GM12878 (cell line): ENCODE results near the gene SDF4. TPM values are rescaled to one million over a fixed set of nuclear protein-coding genes. Genes with fewer than 3 reads are reported as not detected.

Experiments
- ATAC-seq: fragments of 200-7000 bp; cut with Tn5 transposase; 3 replicates; pipeline ENCODE4 v1.9.1; 2020; ENCODE audit warnings: mild to moderate bottlenecking, moderate library complexity
- BruUV-seq: library from RNA; stranded (reverse); fragments of 400-500 nt; replicated peaks from 2 replicates; lab custom pipeline; 2021; lab: Mats Ljungman, UMichigan
- CTCF ChIA-PET: fragments of 300-600 bp; sonication (Branson Sonifier 250); formaldehyde crosslinking; extraction: SDS; loops from one replicate; lab custom pipeline; 2021; ENCODE audit warnings: inconsistent platforms; lab: Yijun Ruan, JAX
- POLR2A ChIA-PET: fragments of 350-600 bp; formaldehyde crosslinking; extraction: SDS; loops from one replicate; lab custom pipeline; 2021; ENCODE audit warnings: inconsistent platforms; lab: Charles Lee
- RAD21 ChIA-PET: fragments of 300-600 bp; sonication (Branson Sonifier 250); formaldehyde crosslinking; loops from one replicate; lab custom pipeline; 2023; ENCODE audit warnings: antibody characterized with exemption; ENCODE audit not compliant: unreplicated experiment; lab: Charles Lee
- SMC1A ChIA-PET: fragments of 300-600 bp; sonication (Branson Sonifier 250); formaldehyde crosslinking; loops from one replicate; lab custom pipeline; 2023; ENCODE audit not compliant: unreplicated experiment, uncharacterized antibody; lab: Charles Lee
- DNase-seq: peaks from one replicate; pipeline ENCODE4 v3.0.0-alpha.2; 2011; ENCODE audit warnings: low read depth, low spot score
- FAIRE-seq: peaks from 3 replicates; lab custom pipeline; 2011; peaks lifted over from hg19 to GRCh38; lab: Jason Lieb, UNC
- H2AFZ ChIP-seq: 2 replicates; pipeline ENCODE4 v1.6.0; 2011; ENCODE audit warnings: low read depth, low read length, control low read depth; ENCODE audit not compliant: control insufficient read depth
- H3K27ac ChIP-seq: 2 replicates; pipeline ENCODE4 v1.5.1; 2011; ENCODE audit warnings: control low read depth; ENCODE audit not compliant: control insufficient read depth, insufficient read depth
- H3K27me3 ChIP-seq, 2 experiments: replicated peaks in 1 of 2; 2 replicates each; pipeline versions ENCODE4 v1.6.0 to v1.6.1; 2011; ENCODE audit warnings: low read length in 1 of 2; ENCODE audit not compliant: control insufficient read depth in 2 of 2, insufficient read depth in 2 of 2
- H3K36me3 ChIP-seq, 2 experiments: 2 replicates each; pipeline ENCODE4 v1.5.1; 2011; ENCODE audit warnings: low read length in 1 of 2; ENCODE audit not compliant: control insufficient read depth in 2 of 2, insufficient read depth in 2 of 2
- H3K4me1 ChIP-seq: 2 replicates; pipeline ENCODE4 v1.6.1; 2011; ENCODE audit warnings: mild to moderate bottlenecking, low read length, moderate library complexity, mixed read lengths; ENCODE audit not compliant: control insufficient read depth, insufficient read depth
- H3K4me2 ChIP-seq: 2 replicates; pipeline ENCODE4 v1.6.0; 2011; ENCODE audit warnings: control low read depth; ENCODE audit not compliant: control insufficient read depth, insufficient read depth
- H3K4me3 ChIP-seq: fragments of 200-600 bp; sonication (generic); 2 replicates; pipeline ENCODE4 v1.5.1; 2016
- H3K79me2 ChIP-seq: 2 replicates; pipeline ENCODE4 v1.6.0; 2011; ENCODE audit warnings: low read length; ENCODE audit not compliant: control insufficient read depth, insufficient read depth
- H3K9ac ChIP-seq: 2 replicates; pipeline ENCODE4 v1.8.0; 2011; ENCODE audit warnings: low read length, control low read depth, mixed read lengths; ENCODE audit not compliant: control insufficient read depth, insufficient read depth
- H3K9me3 ChIP-seq: replicated peaks from 3 replicates; pipeline ENCODE4 v1.5.1; 2011; ENCODE audit warnings: mild to moderate bottlenecking, low read length; ENCODE audit not compliant: control insufficient read depth, insufficient read depth
- H4K20me1 ChIP-seq: 2 replicates; pipeline ENCODE4 v1.6.0; 2011; ENCODE audit not compliant: control insufficient read depth, insufficient read depth
- ASH2L ChIP-seq: fragments of 300-600, 200-600 bp; sonication (generic); IDR thresholded peaks from 2 replicates; pipeline ENCODE4 v1.6.1; 2017; ENCODE audit warnings: low read depth, mild to moderate bottlenecking, borderline replicate concordance
- BACH1 ChIP-seq: fragments of 450-650 bp; IDR thresholded peaks from 2 replicates; pipeline ENCODE4 v1.6.1; 2017; ENCODE audit warnings: mild to moderate bottlenecking, borderline replicate concordance
- BHLHE40 ChIP-seq, 2 experiments: fragments of 450-650 bp in 1 of 2; IDR thresholded peaks; 2 replicates each; pipeline ENCODE4 v1.6.1; 2011 to 2017; ENCODE audit warnings: low read depth in 2 of 2, borderline replicate concordance in 1 of 2, improper control_type of control experiment in 1 of 2, low read length in 1 of 2, mild to moderate bottlenecking in 1 of 2
- CBFB ChIP-seq: IDR thresholded peaks from 2 replicates; pipeline ENCODE4 v1.6.1; 2016; ENCODE audit warnings: antibody characterized with exemption, low read depth
- CEBPB ChIP-seq, 2 experiments: fragments of 150-350 bp in 1 of 2; IDR thresholded peaks; 2 replicates each; pipeline ENCODE4 v1.6.1; 2012 to 2014; ENCODE audit warnings: low read depth in 2 of 2, low read length in 2 of 2, borderline replicate concordance in 1 of 2, inconsistent platforms in 1 of 2
- CHD4 ChIP-seq: fragments of 200-600 bp; sonication (generic); IDR thresholded peaks from 2 replicates; pipeline ENCODE4 v1.6.1; 2016; ENCODE audit warnings: mild to moderate bottlenecking
- DPF2 ChIP-seq: fragments of 450-650 bp; IDR thresholded peaks from 2 replicates; pipeline ENCODE4 v1.6.1; 2017; ENCODE audit warnings: mild to moderate bottlenecking
- EED ChIP-seq: sonication (generic); IDR thresholded peaks from 2 replicates; pipeline ENCODE4 v1.6.1; 2016; ENCODE audit warnings: antibody characterized with exemption, low read depth
- GABPA ChIP-seq: IDR thresholded peaks from 2 replicates; pipeline ENCODE4 v1.6.1; 2014; ENCODE audit warnings: antibody characterized with exemption, low read depth, mild to moderate bottlenecking, inconsistent platforms
- IKZF2 ChIP-seq, 2 experiments: fragments of 450-650 bp; IDR thresholded peaks; 2 replicates each; pipeline ENCODE4 v1.6.1; 2017; ENCODE audit warnings: mild to moderate bottlenecking in 2 of 2, moderate library complexity in 2 of 2
- NR2C2 ChIP-seq: IDR thresholded peaks from 2 replicates; pipeline ENCODE4 v1.6.1; 2011; ENCODE audit warnings: borderline replicate concordance, low read depth; ENCODE audit not compliant: control insufficient read depth, insufficient read length
- PAX8 ChIP-seq: fragments of 450-650 bp; IDR thresholded peaks from 2 replicates; pipeline ENCODE4 v1.6.1; 2017; ENCODE audit warnings: mild to moderate bottlenecking, moderate library complexity
- PBX3 ChIP-seq: IDR thresholded peaks from 2 replicates; pipeline ENCODE4 v1.6.1; 2011; ENCODE audit warnings: mild to moderate bottlenecking, low read depth, low read length, moderate library complexity; ENCODE audit not compliant: insufficient replicate concordance
- POLR2AphosphoS5 ChIP-seq: IDR thresholded peaks from 2 replicates; pipeline ENCODE4 v1.6.1; 2011; ENCODE audit warnings: mild to moderate bottlenecking, low read length, inconsistent platforms
- RB1 ChIP-seq: fragments of 450-650 bp; formaldehyde crosslinking; IDR thresholded peaks from 2 replicates; pipeline ENCODE4 v1.6.1; 2017; ENCODE audit warnings: mild to moderate bottlenecking, borderline replicate concordance
- SMARCA5 ChIP-seq: fragments of 450-650 bp; IDR thresholded peaks from 2 replicates; pipeline ENCODE4 v1.6.1; 2017; ENCODE audit warnings: mild to moderate bottlenecking
- SMC3 ChIP-seq: IDR thresholded peaks from 2 replicates; pipeline ENCODE4 v1.6.1; 2011; ENCODE audit warnings: low read length, improper control_type of control experiment, borderline replicate concordance
- SP1 ChIP-seq: IDR thresholded peaks from one replicate; pipeline ENCODE4 v1.6.1; 2011; ENCODE audit warnings: low read depth, low read length
- SUPT20H ChIP-seq: IDR thresholded peaks from 2 replicates; pipeline ENCODE4 v1.6.1; 2011; ENCODE audit warnings: low read depth, mild to moderate bottlenecking, low read length, moderate library complexity, borderline replicate concordance; ENCODE audit not compliant: control insufficient read depth
- TBL1XR1 ChIP-seq: IDR thresholded peaks from 2 replicates; pipeline ENCODE4 v1.6.1; 2012; ENCODE audit warnings: low read depth, low read length, improper control_type of control experiment
- TCF12 ChIP-seq: IDR thresholded peaks from 2 replicates; pipeline ENCODE4 v1.6.1; 2011; ENCODE audit warnings: low read depth, mild to moderate bottlenecking, low read length
- WGBS: methylation state at CpG from one replicate; pipeline ENCODE4 v1.1.6; 2016; ENCODE audit warnings: low lambda C conversion rate; ENCODE audit not compliant: insufficient replicate concordance, insufficient coverage; ENCODE audit errors: missing lambda C conversion rate; 5-methylcytosine and 5-hydroxymethylcytosine counted together
- in situ Hi-C: fragments of 300-500 bp; cut with MboI; formaldehyde crosslinking; loops from 9 replicates; pipeline ENCODE4 v1.14.3; 2018; ENCODE audit warnings: mixed read lengths
- intact Hi-C: fragments of 100-400 bp; cut with micrococcal nuclease; formaldehyde crosslinking; loops from one replicate; pipeline ENCODE4 v1.14.2; 2022; ENCODE audit not compliant: unreplicated experiment
- polyA plus RNA-seq, 11 experiments: library from polyadenylated mRNA; depleted of rRNA in 4 of 11; unstranded in 6 of 11; stranded (reverse) in 5 of 11; fragments of >200 nt; fragmentation: Nextera tagmentation in 4 of 11; fragmentation: Illumina TruSeq in 1 of 11; extraction: Ambion mirVana in 4 of 11; extraction: Trizol in 1 of 11; gene quantifications; 1 replicate in 1 of 11; 2 replicates in 10 of 11; pipeline versions ENCODE4 v1.2.1 to v1.2.3, GENCODE V29; 2011 to 2016; ENCODE audit warnings: inconsistent platforms in 2 of 11, missing spikeins in 2 of 11, low read depth in 1 of 11
- total RNA-seq, 4 experiments: library from RNA; depleted of rRNA in 3 of 4; stranded (reverse); fragments of >200 nt in 3 of 4; fragmentation: Illumina TruSeq in 1 of 4; extraction: Trizol in 1 of 4; gene quantifications; 2 replicates each; pipeline versions ENCODE4 v1.2.1 to v1.2.3, GENCODE V29; 2013 to 2021
- TF ChIP-seq, protein P1 (sequence below): fragments of 450-650 bp; IDR thresholded peaks from 2 replicates; pipeline ENCODE4 v1.6.1; 2017; ENCODE audit warnings: low read depth, mild to moderate bottlenecking, moderate library complexity

SDF4 gene
- total and polyA plus RNA-seq, 10 of the 15 experiments (the other 5 are each of a cell fraction or from before 2014, with no cell fraction given) = 0.44 to 97.2 (median 40.2) TPM

GRCh38 chr1:1215080-1215676, 16.6 kb downstream of the SDF4 start:
- BruUV-seq = no TSS peak
- in situ Hi-C loops (no loop called here), intact Hi-C loops (no loop called here)
- no peaks in the 10 kb centered on the region for H3K79me2 ChIP-seq
- RAD21 ChIA-PET = interaction anchor here (2.5 kb wide), 1 partner anchor 93 kb away, joined by 9 read pairs; no protein-coding TSS in a partner anchor
- H3K4me2 ChIP-seq = no peak overlapping the region
- no peaks in the 10 kb centered on the region for H4K20me1 ChIP-seq
- no peak overlapping the region for H2AFZ ChIP-seq
- H3K27me3 ChIP-seq = no peaks in the 10 kb centered on the region
- 19% methylated on average over 10 of the region's 11 CpGs for WGBS
- no peak overlapping the region for H3K4me3 ChIP-seq
- no peak for FAIRE-seq
- peak; percentile 23 for ATAC-seq
- POLR2A ChIA-PET = interaction anchor here (0.9 to 1.4 kb wide), 2 partner anchors 14 to 16 kb away, joined by 3 read pairs; no protein-coding TSS in a partner anchor
- H3K27ac ChIP-seq = peak overlapping the region; percentile 42; the same call in 1 of the 2 replicates
- H3K9me3 ChIP-seq = no peaks in the 10 kb centered on the region; the same call in 2 of the 3 replicates
- peaks cover 30% of the 10 kb centered on the region for H3K4me1 ChIP-seq
- CTCF ChIA-PET = interaction anchor here (1.9 kb wide), 1 partner anchor 93 kb away, joined by 6 read pairs; no protein-coding TSS in a partner anchor
- SMC1A ChIA-PET = interaction anchor here (1.6 kb wide), 1 partner anchor 89 kb away, joined by 3 read pairs; no protein-coding TSS in a partner anchor
- H3K36me3 ChIP-seq = peaks cover 0 to 21% of the 10 kb centered on the region in 2 experiments; a peak in 3 of 4 replicates
- no peak for DNase-seq
- no peak overlapping the region for H3K9ac ChIP-seq
- TF ChIP-seq TBL1XR1 (no peak), PBX3 (no peak), PAX8 (no peak), SUPT20H (no peak), NR2C2 (no peak), CEBPB (IDR thresholded peaks at IDR 0.05; ENCODE audit: borderline replicate concordance in 1 of 2, low read depth in 2 of 2, low read length in 2 of 2) (no peak), GABPA (no peak), CBFB (no peak), CHD4 (no peak), SMC3 (no peak), SMARCA5 (no peak), BHLHE40 (IDR thresholded peaks at IDR 0.05; ENCODE audit: borderline replicate concordance in 1 of 2, low read depth in 2 of 2, low read length in 1 of 2) (0 out of 4 replicates have a peak, but pooled peaks of 1 of the 2 experiments have one; percentile 2), SP1 (no peak), IKZF2 (IDR thresholded peaks at IDR 0.05) (peak; percentile 30 to 40; a peak in 2 of 4 replicates), DPF2 (peak; percentile 66), BACH1 (no peak), ASH2L (no peak), POLR2AphosphoS5 (0 out of 2 replicates have a peak, but pooled peaks have one; percentile 31), RB1 (no peak), EED (peak; percentile 49; the same call in 1 of the 2 replicates), TCF12 (peak; percentile 81)
- TF ChIP-seq, protein P1, sequence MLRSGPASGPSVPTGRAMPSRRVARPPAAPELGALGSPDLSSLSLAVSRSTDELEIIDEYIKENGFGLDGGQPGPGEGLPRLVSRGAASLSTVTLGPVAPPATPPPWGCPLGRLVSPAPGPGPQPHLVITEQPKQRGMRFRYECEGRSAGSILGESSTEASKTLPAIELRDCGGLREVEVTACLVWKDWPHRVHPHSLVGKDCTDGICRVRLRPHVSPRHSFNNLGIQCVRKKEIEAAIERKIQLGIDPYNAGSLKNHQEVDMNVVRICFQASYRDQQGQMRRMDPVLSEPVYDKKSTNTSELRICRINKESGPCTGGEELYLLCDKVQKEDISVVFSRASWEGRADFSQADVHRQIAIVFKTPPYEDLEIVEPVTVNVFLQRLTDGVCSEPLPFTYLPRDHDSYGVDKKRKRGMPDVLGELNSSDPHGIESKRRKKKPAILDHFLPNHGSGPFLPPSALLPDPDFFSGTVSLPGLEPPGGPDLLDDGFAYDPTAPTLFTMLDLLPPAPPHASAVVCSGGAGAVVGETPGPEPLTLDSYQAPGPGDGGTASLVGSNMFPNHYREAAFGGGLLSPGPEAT = peak; percentile 74
